H9 (cell line): Measurements from ENCODE around the gene HLA-DRA. TPM values are rescaled to one million over a fixed set of nuclear protein-coding genes. Genes with fewer than 3 reads are reported as not detected.

Experiments
- DNase-seq: peaks from one replicate; pipeline ENCODE4 v3.0.0-alpha.2; 2017
- H2AFZ ChIP-seq: one replicate; pipeline ENCODE4 v1.6.1; 2013; ENCODE audit warnings: mild to moderate bottlenecking, low read length, control low read depth, moderate library complexity
- H2AK5ac ChIP-seq: 2 replicates; pipeline ENCODE4 v1.6.1; 2013; ENCODE audit warnings: low read length, control low read depth, mixed read lengths; ENCODE audit not compliant: insufficient read length
- H2BK120ac ChIP-seq: one replicate; pipeline ENCODE4 v1.6.1; 2013; ENCODE audit warnings: low read depth, mild to moderate bottlenecking, low read length, control low read depth, inconsistent platforms; ENCODE audit not compliant: poor library complexity, severe bottlenecking
- H2BK12ac ChIP-seq: 2 replicates; pipeline ENCODE4 v1.6.1; 2013; ENCODE audit warnings: low read length, control low read depth, mixed read lengths, low read depth; ENCODE audit not compliant: insufficient read length
- H2BK15ac ChIP-seq: 2 replicates; pipeline ENCODE4 v1.6.1; 2013; ENCODE audit warnings: low read depth, low read length, control low read depth
- H2BK20ac ChIP-seq: one replicate; pipeline ENCODE4 v1.6.1; 2013; ENCODE audit warnings: low read depth, mild to moderate bottlenecking, low read length, control low read depth, inconsistent platforms; ENCODE audit not compliant: poor library complexity, severe bottlenecking
- H2BK5ac ChIP-seq: 2 replicates; pipeline ENCODE4 v1.6.1; 2013; ENCODE audit warnings: low read length, control low read depth, mixed read lengths; ENCODE audit not compliant: insufficient read length
- H3K14ac ChIP-seq: 2 replicates; pipeline ENCODE4 v1.6.1; 2013; ENCODE audit warnings: low read length, control low read depth; ENCODE audit not compliant: insufficient read depth
- H3K18ac ChIP-seq: 2 replicates; pipeline ENCODE4 v1.6.1; 2013; ENCODE audit warnings: low read depth, mild to moderate bottlenecking, mixed read lengths, low read length, control low read depth; ENCODE audit not compliant: insufficient read length
- H3K23ac ChIP-seq: 2 replicates; pipeline ENCODE4 v1.6.1; 2013; ENCODE audit warnings: low read length, control low read depth, mixed read lengths, low read depth; ENCODE audit not compliant: insufficient read length
- H3K23me2 ChIP-seq: 2 replicates; pipeline ENCODE4 v1.6.1; 2013; ENCODE audit warnings: low read depth, mild to moderate bottlenecking, mixed read lengths, low read length, control low read depth; ENCODE audit not compliant: insufficient read length, poor library complexity, severe bottlenecking
- H3K27ac ChIP-seq: 2 replicates; pipeline ENCODE4 v1.5.1; 2013; ENCODE audit warnings: low read length, control low read depth, mixed read lengths, low read depth; ENCODE audit not compliant: insufficient read length
- H3K27me3 ChIP-seq: 2 replicates; pipeline ENCODE4 v1.6.1; 2013; ENCODE audit warnings: low read length, control low read depth, inconsistent platforms; ENCODE audit not compliant: insufficient read depth
- H3K4ac ChIP-seq: 2 replicates; pipeline ENCODE4 v1.6.1; 2013; ENCODE audit warnings: low read depth, mild to moderate bottlenecking, control low read depth, inconsistent platforms, low read length, moderate library complexity
- H3K4me1 ChIP-seq: 2 replicates; pipeline ENCODE4 v1.6.1; 2013; ENCODE audit warnings: low read length, control low read depth, inconsistent platforms; ENCODE audit not compliant: insufficient read depth
- H3K4me2 ChIP-seq: 2 replicates; pipeline ENCODE4 v1.6.1; 2013; ENCODE audit warnings: low read length, control low read depth, mixed read lengths; ENCODE audit not compliant: insufficient read length, insufficient read depth
- H3K56ac ChIP-seq: 2 replicates; pipeline ENCODE4 v1.6.1; 2013; ENCODE audit warnings: low read depth, mild to moderate bottlenecking, mixed read lengths, low read length, control low read depth; ENCODE audit not compliant: insufficient read length
- H3K79me1 ChIP-seq: 2 replicates; pipeline ENCODE4 v1.6.1; 2013; ENCODE audit warnings: low read depth, mild to moderate bottlenecking, moderate library complexity, low read length, control low read depth, inconsistent platforms; ENCODE audit not compliant: insufficient read depth, poor library complexity, severe bottlenecking
- H3K79me2 ChIP-seq: 2 replicates; pipeline ENCODE4 v1.6.1; 2013; ENCODE audit warnings: low read length, control low read depth, inconsistent platforms; ENCODE audit not compliant: insufficient read depth
- H3K9ac ChIP-seq: 2 replicates; pipeline ENCODE4 v1.6.1; 2013; ENCODE audit warnings: low read length, control low read depth, mixed read lengths; ENCODE audit not compliant: insufficient read length; ENCODE audit errors: extremely low read depth
- H3K9me3 ChIP-seq: one replicate; pipeline ENCODE4 v1.6.1; 2013; ENCODE audit warnings: low read depth, low read length, inconsistent platforms; ENCODE audit not compliant: control insufficient read depth
- H3T11ph ChIP-seq: one replicate; pipeline ENCODE4 v1.6.1; 2013; ENCODE audit warnings: mild to moderate bottlenecking, low read length, control low read depth, inconsistent platforms
- H4K20me1 ChIP-seq: one replicate; pipeline ENCODE4 v1.6.1; 2013; ENCODE audit not compliant: control insufficient read depth, insufficient read length, insufficient read depth
- H4K5ac ChIP-seq: 2 replicates; pipeline ENCODE4 v1.6.1; 2013; ENCODE audit warnings: low read depth, mild to moderate bottlenecking, mixed read lengths, low read length, control low read depth; ENCODE audit not compliant: insufficient read length
- H4K8ac ChIP-seq: replicated peaks from 2 replicates; pipeline ENCODE4 v1.6.1; 2013; ENCODE audit warnings: low read length, control low read depth, mixed read lengths, low read depth; ENCODE audit not compliant: insufficient read length
- H4K91ac ChIP-seq: 2 replicates; pipeline ENCODE4 v1.6.1; 2013; ENCODE audit warnings: low read depth, mild to moderate bottlenecking, moderate library complexity, mixed read lengths, low read length, control low read depth; ENCODE audit not compliant: insufficient read length
- H3K27ac Mint-ChIP-seq, 3 experiments: 2 replicates in 2 of 3; 3 replicates in 1 of 3; pipeline ENCODE4 v1.8.0; 2020 to 2021; ENCODE audit warnings: mixed read lengths in 3 of 3, mild to moderate bottlenecking in 1 of 3, moderate library complexity in 1 of 3
- H3K27me3 Mint-ChIP-seq: 2 replicates; pipeline ENCODE4 v1.8.0; 2021; ENCODE audit warnings: low read depth, mild to moderate bottlenecking, moderate library complexity, mixed read lengths
- H3K36me3 Mint-ChIP-seq, 3 experiments: 2 replicates in 2 of 3; 3 replicates in 1 of 3; pipeline ENCODE4 v1.8.0; 2020 to 2021; ENCODE audit warnings: low read depth in 3 of 3, mixed read lengths in 3 of 3; ENCODE audit not compliant: insufficient read depth in 1 of 3
- H3K4me1 Mint-ChIP-seq, 2 experiments: 2 replicates each; pipeline ENCODE4 v1.8.0; 2020; ENCODE audit warnings: mixed read lengths in 2 of 2
- H3K4me3 Mint-ChIP-seq, 2 experiments: 2 replicates in 1 of 2; 3 replicates in 1 of 2; pipeline ENCODE4 v1.8.0; 2020 to 2021; ENCODE audit warnings: mild to moderate bottlenecking in 2 of 2, mixed read lengths in 2 of 2, moderate library complexity in 1 of 2
- H3K9me3 Mint-ChIP-seq, 2 experiments: 2 replicates in 1 of 2; 3 replicates in 1 of 2; pipeline ENCODE4 v1.8.0; 2020; ENCODE audit warnings: mild to moderate bottlenecking in 2 of 2, mixed read lengths in 2 of 2, moderate library complexity in 1 of 2
- CTCF ChIP-seq: fragments of 200-600 bp; sonication (generic); conservative IDR thresholded peaks from 3 replicates; pipeline ENCODE4 v1.8.0; 2021; ENCODE audit warnings: antibody characterized with exemption, mild to moderate bottlenecking
- WGBS: extraction: QIAGEN DNeasy Blood & Tissue Kit; methylation state at CpG from one replicate; pipeline ENCODE4 v1.1.7; 2013; ENCODE audit warnings: missing lambda C conversion rate, low lambda C conversion rate, mixed read lengths; ENCODE audit not compliant: insufficient read length; ENCODE audit errors: extremely low coverage; 5-methylcytosine and 5-hydroxymethylcytosine counted together
- total RNA-seq: library from RNA; stranded (reverse); gene quantifications from 2 replicates; pipeline ENCODE4 v1.2.1, GENCODE V29; 2021

Gene HLA-DRA
- total RNA-seq, 1 experiment from 2014 or later = 3.1 TPM

DNA sequence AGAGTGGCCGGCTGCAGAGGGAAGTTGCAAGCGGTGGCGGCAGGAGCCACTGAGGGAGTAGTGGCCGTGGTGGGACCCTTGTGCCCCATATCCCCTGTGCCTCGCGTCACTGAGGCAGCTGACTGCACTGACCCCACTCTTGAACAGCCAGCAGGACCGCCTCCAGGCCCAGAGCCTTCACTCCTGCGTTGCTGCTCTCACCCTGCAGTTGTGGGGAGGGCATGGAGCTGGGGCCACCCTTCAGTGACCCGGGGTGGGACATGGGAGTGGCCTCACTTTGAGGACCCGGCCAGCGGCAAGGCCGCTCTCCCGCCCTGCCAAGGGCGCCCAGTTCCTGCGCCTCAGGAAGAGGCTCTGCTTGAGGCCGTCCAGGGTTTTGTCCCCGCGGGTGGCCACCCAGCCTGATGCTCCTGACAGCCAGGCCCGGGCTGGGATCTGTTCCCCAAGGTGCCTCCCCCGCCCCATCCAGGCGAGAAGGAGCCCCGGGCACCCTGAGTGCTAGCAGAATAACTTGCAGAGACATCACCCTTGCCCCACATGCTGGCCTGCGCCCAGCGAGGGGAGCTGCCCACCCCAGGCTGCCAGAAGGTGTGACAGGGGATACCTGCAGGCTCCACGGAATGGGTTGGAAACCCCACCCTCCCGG, 44.4 kb downstream of the HLA-DRA start:
- Histone ChIP-seq H3K79me2 (no peaks in the 10 kb centered on the region), H3K23ac (no peak overlapping the region), H3K4me2 (no peak overlapping the region), H3K23me2 (no peaks in the 10 kb centered on the region), H2BK5ac (no peak overlapping the region), H3K27ac (no peak overlapping the region), H3K4ac (no peak overlapping the region), H4K8ac (no peak overlapping the region), H3K18ac (no peak overlapping the region), H3K79me1 (no peaks in the 10 kb centered on the region), H4K5ac (no peak overlapping the region), H3K9me3 (no peaks in the 10 kb centered on the region), H2BK15ac (no peak overlapping the region), H3K9ac (no peak overlapping the region), H3K4me1 (no peaks in the 10 kb centered on the region), H3K27me3 (no peaks in the 10 kb centered on the region), H2BK12ac (no peak overlapping the region), H3K14ac (no peak overlapping the region), H2AK5ac (no peak overlapping the region), H2BK20ac (no peak overlapping the region), H2BK120ac (no peak overlapping the region), H4K91ac (no peak overlapping the region), H2AFZ (no peak overlapping the region), H3T11ph (no peak overlapping the region), H4K20me1 (no peaks in the 10 kb centered on the region), H3K56ac (no peak overlapping the region)
- Mint-ChIP-seq H3K27me3 (peaks cover 3% of the 10 kb centered on the region), H3K9me3 (peaks cover 0 to 3% of the 10 kb centered on the region in 2 experiments; a peak in 1 of 5 replicates), H3K4me3 (no peak overlapping the region), H3K27ac (no peak overlapping the region), H3K36me3 (no peaks in the 10 kb centered on the region), H3K4me1 (no peaks in the 10 kb centered on the region)
- TF ChIP-seq CTCF = no peak
- WGBS = no CpG with 5 or more reads among the region's 26 CpGs
- DNase-seq = peak; percentile 31
